ENCODE measurements around the gene NUDT4. TPM values are rescaled to one million over a fixed set of nuclear protein-coding genes. Genes with fewer than 3 reads are reported as not detected.

Gene NUDT4
- total RNA-seq, 1 experiment from 2014 or later = 30.2 TPM

GRCh38 chr12:93358821-93359220 is 18.9 kb upstream of the NUDT4 start:
- no peaks in the 10 kb centered on the region for H3K4me1 ChIP-seq (ENCODE audit: insufficient read depth, low read length)
- ChIA-PET CTCF (no interaction called here), POLR2A (ENCODE audit: unreplicated experiment) (no interaction called here)
- no peaks in the 10 kb centered on the region for H3K9me3 ChIP-seq (ENCODE audit: low read length)
- no peak overlapping the region for H3K9ac ChIP-seq (ENCODE audit: low read length)
- no peak for ATAC-seq
- H3K4me3 ChIP-seq (ENCODE audit: low read length) = no peak overlapping the region
- no peaks in the 10 kb centered on the region for H3K27me3 ChIP-seq (ENCODE audit: low read length)
- no peaks in the 10 kb centered on the region for H3K79me2 ChIP-seq (ENCODE audit: low read length)
- TF ChIP-seq EZH2 (IDR thresholded peaks at IDR 0.05; ENCODE audit: low read length, unreplicated experiment) = no peak
- TF ChIP-seq, protein P1, sequence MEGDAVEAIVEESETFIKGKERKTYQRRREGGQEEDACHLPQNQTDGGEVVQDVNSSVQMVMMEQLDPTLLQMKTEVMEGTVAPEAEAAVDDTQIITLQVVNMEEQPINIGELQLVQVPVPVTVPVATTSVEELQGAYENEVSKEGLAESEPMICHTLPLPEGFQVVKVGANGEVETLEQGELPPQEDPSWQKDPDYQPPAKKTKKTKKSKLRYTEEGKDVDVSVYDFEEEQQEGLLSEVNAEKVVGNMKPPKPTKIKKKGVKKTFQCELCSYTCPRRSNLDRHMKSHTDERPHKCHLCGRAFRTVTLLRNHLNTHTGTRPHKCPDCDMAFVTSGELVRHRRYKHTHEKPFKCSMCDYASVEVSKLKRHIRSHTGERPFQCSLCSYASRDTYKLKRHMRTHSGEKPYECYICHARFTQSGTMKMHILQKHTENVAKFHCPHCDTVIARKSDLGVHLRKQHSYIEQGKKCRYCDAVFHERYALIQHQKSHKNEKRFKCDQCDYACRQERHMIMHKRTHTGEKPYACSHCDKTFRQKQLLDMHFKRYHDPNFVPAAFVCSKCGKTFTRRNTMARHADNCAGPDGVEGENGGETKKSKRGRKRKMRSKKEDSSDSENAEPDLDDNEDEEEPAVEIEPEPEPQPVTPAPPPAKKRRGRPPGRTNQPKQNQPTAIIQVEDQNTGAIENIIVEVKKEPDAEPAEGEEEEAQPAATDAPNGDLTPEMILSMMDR (conservative IDR thresholded peaks at IDR 0.05; ENCODE audit: low read depth, low read length) = no peak
- TF ChIP-seq EZH2phosphoT487 (IDR thresholded peaks at IDR 0.05; ENCODE audit: borderline replicate concordance, low read length) = no peak
- H2AFZ ChIP-seq (ENCODE audit: low read length) = no peak overlapping the region
- H3K27ac ChIP-seq (ENCODE audit: low read length) = no peak overlapping the region
- H3K36me3 ChIP-seq (ENCODE audit: low read depth, low read length) = no peaks in the 10 kb centered on the region
- DNase-seq = no peak
- H3K4me2 ChIP-seq (ENCODE audit: low read length) = no peak overlapping the region
- no peaks in the 10 kb centered on the region for H4K20me1 ChIP-seq (ENCODE audit: low read length)
- intact Hi-C loops (cut with micrococcal nuclease) = no loop called here
- BruUV-seq (replicated peaks) = no TSS peak
- no peaks in the 10 kb centered on the region for H3K9me2 ChIP-seq (replicated peaks; ENCODE audit: low read length)
- no peaks in the 10 kb centered on the region for H3F3A ChIP-seq (ENCODE audit: low read length, unreplicated experiment)

GRCh38 chr12:93360688-93361087 is 17.0 kb upstream of the NUDT4 start:
- no peaks in the 10 kb centered on the region for H3K9me3 ChIP-seq (ENCODE audit: low read length)
- no peak overlapping the region for H2AFZ ChIP-seq (ENCODE audit: low read length)
- CTCF ChIA-PET = no interaction called here
- DNase-seq (no peak), ATAC-seq (no peak)
- intact Hi-C loops (cut with micrococcal nuclease) = no loop called here
- no peaks in the 10 kb centered on the region for H3K79me2 ChIP-seq (ENCODE audit: low read length)
- no peak overlapping the region for H3K4me2 ChIP-seq (ENCODE audit: low read length)
- no peak overlapping the region for H3K27ac ChIP-seq (ENCODE audit: low read length)
- no peak for TF ChIP-seq EZH2phosphoT487 (IDR thresholded peaks at IDR 0.05; ENCODE audit: borderline replicate concordance, low read length)
- H3K9me2 ChIP-seq (replicated peaks; ENCODE audit: low read length) = no peaks in the 10 kb centered on the region
- H3K27me3 ChIP-seq (ENCODE audit: low read length) = no peaks in the 10 kb centered on the region
- H3F3A ChIP-seq (ENCODE audit: low read length, unreplicated experiment) = no peaks in the 10 kb centered on the region
- no peak overlapping the region for H3K4me3 ChIP-seq (ENCODE audit: low read length)
- H4K20me1 ChIP-seq (ENCODE audit: low read length) = no peaks in the 10 kb centered on the region
- H3K4me1 ChIP-seq (ENCODE audit: insufficient read depth, low read length) = no peaks in the 10 kb centered on the region
- POLR2A ChIA-PET (ENCODE audit: unreplicated experiment) = no interaction called here
- BruUV-seq (replicated peaks) = no TSS peak
- no peak overlapping the region for H3K9ac ChIP-seq (ENCODE audit: low read length)
- no peaks in the 10 kb centered on the region for H3K36me3 ChIP-seq (ENCODE audit: low read depth, low read length)

DNA sequence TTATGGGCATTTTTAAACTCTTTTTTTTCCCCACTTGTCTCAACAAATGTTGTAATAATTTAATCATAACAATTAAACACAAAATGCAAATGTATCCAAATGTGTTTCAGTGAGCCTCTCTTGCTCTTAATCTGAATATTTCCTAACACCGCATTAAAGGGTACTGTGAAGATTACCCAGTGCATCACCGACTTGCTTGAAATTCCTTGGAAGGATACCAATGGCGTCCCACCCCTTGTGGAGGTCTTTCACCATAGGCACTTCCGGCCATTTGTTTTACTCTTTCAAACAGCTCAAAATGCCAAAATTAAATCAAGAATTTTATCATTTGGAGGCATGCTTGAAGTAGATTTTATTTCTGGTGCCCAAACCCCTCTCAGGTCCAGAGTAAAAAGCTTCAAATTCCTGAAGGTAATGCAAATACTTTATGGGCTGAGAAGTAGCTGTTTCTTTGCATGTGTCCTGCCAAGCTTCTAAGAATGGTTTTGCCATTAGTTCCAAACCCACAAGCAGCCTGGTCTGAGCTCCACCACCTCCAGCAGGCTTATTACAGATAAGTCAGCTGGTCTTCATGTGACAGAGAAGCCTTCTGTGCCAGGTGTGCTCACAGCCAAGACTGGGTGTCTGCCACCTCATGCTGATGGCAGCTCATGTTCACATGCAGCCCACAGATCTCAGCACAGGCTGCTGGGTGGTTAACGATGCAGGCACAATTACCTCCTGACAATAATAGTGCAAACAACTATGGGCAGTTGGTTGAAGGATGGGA is 16.4 kb upstream of the NUDT4 start:
- Histone ChIP-seq H4K20me1 (ENCODE audit: low read length) (no peaks in the 10 kb centered on the region), H2AFZ (ENCODE audit: low read length) (no peak overlapping the region), H3K27ac (ENCODE audit: low read length) (no peak overlapping the region), H3K4me3 (ENCODE audit: low read length) (no peak overlapping the region), H3K9me3 (ENCODE audit: low read length) (no peaks in the 10 kb centered on the region), H3K79me2 (ENCODE audit: low read length) (no peaks in the 10 kb centered on the region), H3F3A (ENCODE audit: low read length, unreplicated experiment) (no peaks in the 10 kb centered on the region), H3K9ac (ENCODE audit: low read length) (no peak overlapping the region), H3K36me3 (ENCODE audit: low read depth, low read length) (no peaks in the 10 kb centered on the region), H3K4me1 (ENCODE audit: insufficient read depth, low read length) (no peaks in the 10 kb centered on the region), H3K27me3 (ENCODE audit: low read length) (no peaks in the 10 kb centered on the region), H3K9me2 (replicated peaks; ENCODE audit: low read length) (no peaks in the 10 kb centered on the region), H3K4me2 (ENCODE audit: low read length) (no peak overlapping the region)
- DNase-seq (no peak), ATAC-seq (no peak)
- CTCF ChIA-PET = interaction anchor here (0.5 kb wide), 1 partner anchor 58 kb away, joined by 10 read pairs; no protein-coding TSS in a partner anchor
- intact Hi-C loops (cut with micrococcal nuclease) = no loop called here
- POLR2A ChIA-PET (ENCODE audit: unreplicated experiment) = no interaction called here
- BruUV-seq (replicated peaks) = no TSS peak
- TF ChIP-seq EZH2phosphoT487 (IDR thresholded peaks at IDR 0.05; ENCODE audit: borderline replicate concordance, low read length) = no peak
- no peak for TF ChIP-seq EZH2 (IDR thresholded peaks at IDR 0.05; ENCODE audit: low read length, unreplicated experiment)
- TF ChIP-seq, protein P1 (conservative IDR thresholded peaks at IDR 0.05; ENCODE audit: low read depth, low read length) = no peak

All from PC-3 (cell line).